Endodermal cell (in vitro differentiated cells): ENCODE data around the gene DUT. TPM values are rescaled to one million over a fixed set of nuclear protein-coding genes. Genes with fewer than 3 reads are reported as not detected.
A peak's percentile ranks its signal among the peaks of the same experiment; 100 is the strongest.

Source experiments
- DNase-seq: peaks from one replicate; pipeline ENCODE4 v3.0.0-alpha.2; 2017
- H3K27ac ChIP-seq: 2 replicates; pipeline ENCODE4 v1.5.1; 2013; ENCODE audit warnings: mild to moderate bottlenecking, low read depth, low read length, moderate library complexity
- H3K27me3 ChIP-seq: 2 replicates; pipeline ENCODE4 v1.6.1; 2013; ENCODE audit warnings: mild to moderate bottlenecking, low read length, moderate library complexity; ENCODE audit not compliant: insufficient read depth, control insufficient read depth, poor library complexity, severe bottlenecking
- H3K36me3 ChIP-seq: 2 replicates; pipeline ENCODE4 v1.7.0; 2013; ENCODE audit warnings: mild to moderate bottlenecking, low read length, moderate library complexity; ENCODE audit not compliant: control insufficient read depth, insufficient read depth
- H3K4me1 ChIP-seq: one replicate; pipeline ENCODE4 v1.7.0; 2013; ENCODE audit warnings: low read length; ENCODE audit not compliant: control insufficient read depth, insufficient read depth
- H3K4me3 ChIP-seq: 2 replicates; pipeline ENCODE4 v1.5.1; 2013; ENCODE audit warnings: mild to moderate bottlenecking, low read length, moderate library complexity
- H3K9ac ChIP-seq: 2 replicates; pipeline ENCODE4 v1.6.1; 2013; ENCODE audit warnings: mild to moderate bottlenecking, low read length, moderate library complexity; ENCODE audit not compliant: poor library complexity, severe bottlenecking; ENCODE audit errors: extremely low read depth
- H3K9me3 ChIP-seq: 2 replicates; pipeline ENCODE4 v1.6.1; 2013; ENCODE audit warnings: mild to moderate bottlenecking, low read length, moderate library complexity; ENCODE audit not compliant: control insufficient read depth
- H3K27ac Mint-ChIP-seq: 2 replicates; pipeline ENCODE4 v1.8.0; 2020; ENCODE audit warnings: mixed read lengths
- H3K27me3 Mint-ChIP-seq: 2 replicates; pipeline ENCODE4 v1.8.0; 2021; ENCODE audit warnings: mild to moderate bottlenecking, mixed read lengths; ENCODE audit not compliant: insufficient read depth
- H3K36me3 Mint-ChIP-seq: 2 replicates; pipeline ENCODE4 v1.8.0; 2020; ENCODE audit warnings: low read depth, mixed read lengths
- H3K4me1 Mint-ChIP-seq: 2 replicates; pipeline ENCODE4 v1.8.0; 2020; ENCODE audit warnings: mixed read lengths
- H3K4me3 Mint-ChIP-seq: 2 replicates; pipeline ENCODE4 v1.8.0; 2020; ENCODE audit warnings: mild to moderate bottlenecking, moderate library complexity, mixed read lengths
- H3K9me3 Mint-ChIP-seq: 2 replicates; pipeline ENCODE4 v1.8.0; 2020; ENCODE audit warnings: mild to moderate bottlenecking, mixed read lengths
- WGBS, 2 experiments: methylation state at CpG; one replicate each; pipeline versions ENCODE4 v1.1.5 to v1.1.7; 2013; ENCODE audit warnings: missing lambda C conversion rate in 2 of 2, mixed read lengths in 1 of 2; ENCODE audit not compliant: insufficient coverage in 1 of 2, insufficient read length in 1 of 2; 5-methylcytosine and 5-hydroxymethylcytosine counted together
- long read RNA-seq, 4 experiments: library from polyadenylated mRNA in 2 of 4; library from RNA in 1 of 4; library from capped mRNA in 1 of 4; stranded (forward) in 3 of 4; unstranded in 1 of 4; transcript quantifications; one replicate each; pipeline ENCODE4 v2.0.0, GENCODE V29; 2020 to 2021; ENCODE audit warnings: inconsistent platforms in 1 of 4
- polyA plus RNA-seq, 2 experiments: library from polyadenylated mRNA; stranded (reverse); fragments of 50-300 nt; gene quantifications; one replicate each; pipeline ENCODE4 v1.2.3, GENCODE V29; 2013
- total RNA-seq, 2 donors: library from RNA; stranded (reverse); fragmentation: NEBNext Ultra II Directional in 1 of 2; extraction: Animal tissue kit (Norgen Biotek cat#: 25700) in 1 of 2; gene quantifications; 2 replicates in 1 of 2; 3 replicates in 1 of 2; pipeline ENCODE4 v1.2.1, GENCODE V29; 2021
- TF ChIP-seq, protein P1 (sequence below): fragments of 200-600 bp; sonication (generic); conservative IDR thresholded peaks from 2 replicates; pipeline ENCODE4 v1.5.0; 2021; ENCODE audit warnings: antibody characterized with exemption, mild to moderate bottlenecking

Gene DUT
- 10 to 100 TPM; 70.9 to 74.2 TPM for total RNA-seq
- polyA plus RNA-seq (2013, experiment 1 of 2), result 106 TPM
- 80.4 TPM for polyA plus RNA-seq (2013, experiment 2 of 2)
- long read RNA-seq, experiment 1, transcript DUT-201 (7 exons, 2,147 nt), result minor isoform, 11 of 67 reads
- long read RNA-seq, experiment 1, transcript DUT-202 (6 exons, 1,935 nt), result major isoform, 32 of 67 reads
- long read RNA-seq, experiment 1, partial matches to known transcripts, result 6 of 67 reads
- long read RNA-seq, experiment 1, other reads (novel, unspliced or antisense), result 11 of 67 reads
- long read RNA-seq, experiment 2, transcript DUT-202 (6 exons, 1,935 nt), result minor isoform, 19 of 59 reads
- long read RNA-seq, experiment 2, transcript DUT-205 (7 exons, 769 nt), result minor isoform, 7 of 59 reads
- long read RNA-seq, experiment 2, transcript DUT-201 (7 exons, 2,147 nt), result major isoform, 29 of 59 reads
- long read RNA-seq, experiment 2, partial matches to known transcripts, result 0 of 59 reads
- long read RNA-seq, experiment 2, other reads (novel, unspliced or antisense), result 2 of 59 reads
- long read RNA-seq, experiment 3, transcript DUT-205 (7 exons, 769 nt), result minor isoform, 6 of 166 reads
- long read RNA-seq, experiment 3, transcript DUT-201 (7 exons, 2,147 nt), result minor isoform, 74 of 166 reads
- long read RNA-seq, experiment 3, transcript DUT-202 (6 exons, 1,935 nt), result major isoform, 77 of 166 reads
- long read RNA-seq, experiment 3, partial matches to known transcripts, result 0 of 166 reads
- long read RNA-seq, experiment 3, other reads (novel, unspliced or antisense), result 2 of 166 reads
- long read RNA-seq, experiment 4, transcript DUT-202 (6 exons, 1,935 nt), result major isoform, 21 of 26 reads
- long read RNA-seq, experiment 4, partial matches to known transcripts, result 0 of 26 reads
- long read RNA-seq, experiment 4, other reads (novel, unspliced or antisense), result 0 of 26 reads

DNA sequence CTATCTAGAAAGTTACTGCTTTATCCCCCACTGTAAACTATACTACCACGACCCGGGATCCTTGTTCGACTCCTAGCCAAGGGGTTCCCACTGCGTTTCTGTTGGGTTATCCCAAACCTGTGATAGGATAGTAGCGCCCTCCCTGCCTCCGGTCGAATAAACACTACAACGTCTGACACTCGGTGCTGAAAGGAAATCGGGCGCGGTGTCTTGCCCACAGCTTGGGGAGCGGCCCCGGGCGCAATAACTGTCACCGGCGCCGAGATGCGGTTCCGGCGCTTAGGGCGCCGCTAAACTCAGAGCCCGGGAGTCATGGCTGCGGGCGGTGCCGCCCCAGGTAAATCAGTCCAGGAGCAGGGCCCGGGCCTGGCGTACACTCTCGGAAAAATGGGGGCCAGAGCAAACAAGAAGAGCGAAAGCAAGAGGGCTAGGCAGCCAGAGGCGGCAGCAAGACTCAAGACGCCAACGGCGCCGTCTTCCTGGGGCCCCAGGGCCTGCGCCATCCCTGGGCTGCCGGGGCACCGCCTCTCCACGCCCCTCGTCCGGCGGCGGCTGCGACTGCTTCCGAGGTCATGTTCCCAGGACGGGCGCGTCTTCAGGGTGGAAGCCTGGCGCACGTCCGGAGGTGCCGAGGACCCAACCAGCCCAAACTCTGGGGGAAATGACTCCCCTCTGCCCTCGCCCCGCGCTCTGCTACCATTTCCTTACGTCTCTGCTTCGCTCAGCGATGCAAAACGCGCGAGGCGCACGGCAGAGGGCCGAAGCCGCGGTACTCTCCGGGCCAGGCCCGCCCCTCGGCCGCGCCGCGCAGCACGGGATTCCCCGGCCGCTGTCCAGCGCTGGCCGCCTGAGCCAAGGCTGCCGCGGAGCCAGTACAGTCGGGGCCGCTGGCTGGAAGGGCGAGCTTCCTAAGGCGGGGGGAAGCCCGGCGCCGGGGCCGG, at the start of gene DUT:
Gene DUT (plus strand): TSS at position 575 of the 941 bp plus-strand sequence. CDS start 87 bp downstream, at position 662.
- Histone ChIP-seq H3K36me3 (peaks cover 5% of the 10 kb centered on the region), H3K9me3 (no peaks in the 10 kb centered on the region), H3K9ac (peak within 1 kb of the TSS; percentile 65), H3K4me3 (peak within 1 kb of the TSS; percentile 91), H3K4me1 (no peaks in the 10 kb centered on the region), H3K27me3 (no peaks in the 10 kb centered on the region), H3K27ac (peak within 1 kb of the TSS; percentile 92)
- peak within 1 kb of the TSS; percentile 97 for H3K27ac Mint-ChIP-seq
- DNase-seq, result peak; percentile 90
- WGBS, 2 experiments, result 0% methylated on average over 19 to 89 of the region's 89 CpGs
- H3K27me3 Mint-ChIP-seq, result no peaks in the 10 kb centered on the region
- peak within 1 kb of the TSS; percentile 98 for H3K4me3 Mint-ChIP-seq
- H3K4me1 Mint-ChIP-seq, result peaks cover 27% of the 10 kb centered on the region
- H3K36me3 Mint-ChIP-seq, result peaks cover 8% of the 10 kb centered on the region
- no peaks in the 10 kb centered on the region for H3K9me3 Mint-ChIP-seq
- TF ChIP-seq, protein P1, sequence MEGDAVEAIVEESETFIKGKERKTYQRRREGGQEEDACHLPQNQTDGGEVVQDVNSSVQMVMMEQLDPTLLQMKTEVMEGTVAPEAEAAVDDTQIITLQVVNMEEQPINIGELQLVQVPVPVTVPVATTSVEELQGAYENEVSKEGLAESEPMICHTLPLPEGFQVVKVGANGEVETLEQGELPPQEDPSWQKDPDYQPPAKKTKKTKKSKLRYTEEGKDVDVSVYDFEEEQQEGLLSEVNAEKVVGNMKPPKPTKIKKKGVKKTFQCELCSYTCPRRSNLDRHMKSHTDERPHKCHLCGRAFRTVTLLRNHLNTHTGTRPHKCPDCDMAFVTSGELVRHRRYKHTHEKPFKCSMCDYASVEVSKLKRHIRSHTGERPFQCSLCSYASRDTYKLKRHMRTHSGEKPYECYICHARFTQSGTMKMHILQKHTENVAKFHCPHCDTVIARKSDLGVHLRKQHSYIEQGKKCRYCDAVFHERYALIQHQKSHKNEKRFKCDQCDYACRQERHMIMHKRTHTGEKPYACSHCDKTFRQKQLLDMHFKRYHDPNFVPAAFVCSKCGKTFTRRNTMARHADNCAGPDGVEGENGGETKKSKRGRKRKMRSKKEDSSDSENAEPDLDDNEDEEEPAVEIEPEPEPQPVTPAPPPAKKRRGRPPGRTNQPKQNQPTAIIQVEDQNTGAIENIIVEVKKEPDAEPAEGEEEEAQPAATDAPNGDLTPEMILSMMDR, result peak; percentile 36

DNA sequence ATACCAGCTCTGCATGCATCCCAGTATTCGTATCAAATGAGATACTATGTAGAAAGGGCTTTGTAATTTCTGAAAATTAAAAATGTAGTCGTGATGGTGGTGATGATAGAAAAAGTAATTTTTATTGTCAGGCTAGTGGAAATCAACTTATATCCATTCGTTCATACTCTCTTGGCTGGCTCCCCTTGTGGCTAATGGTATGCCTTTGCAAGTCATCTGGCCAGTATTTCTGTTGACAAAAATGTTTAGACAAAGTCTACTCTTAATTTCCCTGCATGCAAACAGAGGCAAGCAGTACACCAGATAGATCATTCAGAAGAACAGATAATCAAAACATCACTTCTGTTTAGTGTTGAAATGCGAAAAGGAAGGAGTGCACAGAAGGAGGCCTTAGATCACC, 49.6 kb upstream of the DUT start:
- H3K27me3 ChIP-seq, result peaks cover 26% of the 10 kb centered on the region
- H3K9me3 ChIP-seq, result no peaks in the 10 kb centered on the region
- H3K4me3 ChIP-seq, result no peak overlapping the region
- no peak overlapping the region for H3K27ac Mint-ChIP-seq
- TF ChIP-seq, protein P1, result peak; percentile 54
- H3K9me3 Mint-ChIP-seq, result no peaks in the 10 kb centered on the region
- H3K4me1 Mint-ChIP-seq, result no peaks in the 10 kb centered on the region
- peaks cover 10% of the 10 kb centered on the region for H3K27me3 Mint-ChIP-seq
- no peak overlapping the region for H3K4me3 Mint-ChIP-seq
- no peaks in the 10 kb centered on the region for H3K36me3 Mint-ChIP-seq
- DNase-seq, result no peak
- no peaks in the 10 kb centered on the region for H3K36me3 ChIP-seq
- WGBS, 2 experiments, result 95 to 100% methylated on average over 1 to 4 of the region's 4 CpGs
- no peak overlapping the region for H3K9ac ChIP-seq
- no peaks in the 10 kb centered on the region for H3K4me1 ChIP-seq
- H3K27ac ChIP-seq, result no peak overlapping the region

DNA sequence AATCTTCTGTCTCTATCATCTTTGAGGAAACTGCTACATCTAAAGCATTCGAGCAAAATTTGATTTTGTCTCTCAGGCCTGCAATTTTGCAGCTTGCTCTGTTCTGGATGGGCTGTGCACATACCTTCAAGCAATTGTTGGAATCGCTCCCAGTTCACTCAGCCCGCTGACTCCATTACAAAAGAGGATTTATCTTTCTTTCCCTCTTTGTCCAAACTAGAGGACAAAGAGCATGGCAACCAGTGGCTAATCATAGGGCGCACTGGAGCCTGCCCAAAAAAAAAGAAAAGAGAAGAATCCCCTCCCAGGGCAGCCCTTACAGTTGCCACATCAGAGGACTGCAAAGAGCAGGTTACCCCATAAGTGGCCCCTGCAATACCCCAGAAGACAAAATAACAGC, 49.0 kb upstream of the DUT start:
- H3K4me3 Mint-ChIP-seq, result no peak overlapping the region
- WGBS, 2 experiments, result 69 to 89% methylated on average over 2 to 4 of the region's 4 CpGs
- H3K9me3 Mint-ChIP-seq, result no peaks in the 10 kb centered on the region
- H3K27me3 Mint-ChIP-seq, result peaks cover 10% of the 10 kb centered on the region
- H3K4me3 ChIP-seq, result no peak overlapping the region
- H3K4me1 ChIP-seq, result no peaks in the 10 kb centered on the region
- DNase-seq, result no peak
- no peaks in the 10 kb centered on the region for H3K36me3 ChIP-seq
- H3K27ac Mint-ChIP-seq, result no peak overlapping the region
- H3K9me3 ChIP-seq, result no peaks in the 10 kb centered on the region
- H3K9ac ChIP-seq, result no peak overlapping the region
- no peak overlapping the region for H3K27ac ChIP-seq
- TF ChIP-seq, protein P1, result no peak
- H3K27me3 ChIP-seq, result peaks cover 26% of the 10 kb centered on the region
- H3K36me3 Mint-ChIP-seq, result no peaks in the 10 kb centered on the region
- no peaks in the 10 kb centered on the region for H3K4me1 Mint-ChIP-seq
